GM03348 (cell line): ENCODE results near the gene HK3.

Experiments used
- DNase-seq: peaks from one replicate; pipeline ENCODE4 v3.0.0; 2012; ENCODE audit warnings: low spot score

HK3 gene

GRCh38 chr5:176899296-176899891 lies at the start of gene HK3:
HK3 (minus strand) TSS chr5:176899346; CDS start chr5:176896159, 3,187 bp downstream.
- DNase-seq, result no peak

- no peak for DNase-seq
Measured at GRCh38 chr5:176948458-176948857, 49.3 kb upstream of the HK3 start.

- no peak for DNase-seq
Measured at GRCh38 chr5:176947847-176948246, 48.7 kb upstream of the HK3 start.

GRCh38 chr5:176944268-176944667 lies 45.1 kb upstream of the HK3 start:
- DNase-seq, result no peak

- DNase-seq, result no peak
Measured at GRCh38 chr5:176943816-176944215, 44.7 kb upstream of the HK3 start.

GRCh38 chr5:176941951-176942350 lies 42.8 kb upstream of the HK3 start:
- DNase-seq, result no peak

- DNase-seq, result no peak
Measured at GRCh38 chr5:176938472-176938871, 39.3 kb upstream of the HK3 start.

- DNase-seq, result no peak
Measured at GRCh38 chr5:176935017-176935416, 35.9 kb upstream of the HK3 start.

GRCh38 chr5:176934309-176934930 lies 35.3 kb upstream of the HK3 start:
- no peak for DNase-seq

GRCh38 chr5:176929654-176930053 lies 30.5 kb upstream of the HK3 start:
- DNase-seq, result no peak

- DNase-seq, result no peak
Measured at GRCh38 chr5:176927562-176927961, 28.4 kb upstream of the HK3 start.

GRCh38 chr5:176922817-176923216 lies 23.7 kb upstream of the HK3 start:
- no peak for DNase-seq

GRCh38 chr5:176921714-176922113 lies 22.6 kb upstream of the HK3 start:
- DNase-seq, result no peak

- no peak for DNase-seq
Measured at GRCh38 chr5:176918613-176919012, 19.5 kb upstream of the HK3 start.

GRCh38 chr5:176916337-176916736 lies 17.2 kb upstream of the HK3 start:
- no peak for DNase-seq

- DNase-seq, result no peak
Measured at GRCh38 chr5:176915906-176916305, 16.8 kb upstream of the HK3 start.

GRCh38 chr5:176912115-176912514 lies 13.0 kb upstream of the HK3 start:
- DNase-seq, result no peak

GRCh38 chr5:176908675-176909368 lies 9.7 kb upstream of the HK3 start:
- DNase-seq, result no peak

GRCh38 chr5:176906796-176907195 lies 7.7 kb upstream of the HK3 start:
- no peak for DNase-seq

- DNase-seq, result no peak
Measured at GRCh38 chr5:176906126-176906525, 7.0 kb upstream of the HK3 start.

- DNase-seq, result no peak
Measured at GRCh38 chr5:176904276-176904675, 5.1 kb upstream of the HK3 start.

- DNase-seq, result no peak
Measured at GRCh38 chr5:176902911-176903664, 3.9 kb upstream of the HK3 start.
